Brain microvascular endothelial cell (primary cell): ENCODE data around the gene IMMP2L.

Experiments used
- DNase-seq: peaks from one replicate; pipeline ENCODE4 v3.0.0-alpha.2; 2020
- H3K27ac ChIP-seq: fragments of 250-450 bp; sonication (Bioruptor Pico); 2 replicates; pipeline ENCODE4 v1.5.1; 2020; ENCODE audit warnings: mild to moderate bottlenecking, moderate library complexity
- H3K27me3 ChIP-seq: fragments of 250-450 bp; sonication (Bioruptor Pico); replicated peaks from 2 replicates; pipeline ENCODE4 v1.5.1; 2020; ENCODE audit warnings: mild to moderate bottlenecking
- H3K36me3 ChIP-seq: fragments of 250-450 bp; sonication (Bioruptor Pico); replicated peaks from 2 replicates; pipeline ENCODE4 v1.5.1; 2020; ENCODE audit warnings: mild to moderate bottlenecking
- H3K4me3 ChIP-seq: 2 replicates; pipeline ENCODE4 v1.5.1; 2011; ENCODE audit warnings: low read depth, mild to moderate bottlenecking, control low read depth, low read length, moderate library complexity
- in situ Hi-C: cut with HindIII; loops from 2 replicates; pipeline ENCODE4 v1.10.0; 2017; ENCODE audit warnings: low sequenced_read_pairs, low pct_ligation_motif_present
- TF ChIP-seq, protein P1 (sequence below): IDR thresholded peaks from 2 replicates; pipeline ENCODE4 v1.5.1; 2011; ENCODE audit warnings: low read depth, mild to moderate bottlenecking, moderate library complexity, low read length, control low read depth, inconsistent platforms; ENCODE audit errors: missing control alignments

The IMMP2L gene

DNA sequence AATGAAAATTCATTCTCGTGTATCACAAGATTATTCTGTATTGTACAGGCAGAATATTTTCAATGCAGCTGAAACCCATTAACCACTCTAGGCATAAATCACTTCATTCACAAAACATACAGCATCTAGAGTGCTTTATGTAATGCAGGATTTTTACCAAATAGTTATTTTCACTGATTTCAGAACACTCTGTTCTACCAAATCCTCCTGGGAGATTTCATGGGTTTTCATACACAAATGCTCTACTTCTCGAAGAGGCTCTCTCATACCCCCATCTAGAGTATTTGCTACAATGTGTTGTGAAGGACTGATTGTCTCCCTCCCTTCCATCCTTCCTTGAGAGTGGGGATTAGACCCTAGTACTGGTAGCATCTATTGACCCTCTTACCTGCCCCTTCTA, 680.6 kb downstream of the IMMP2L start:
- H3K36me3 ChIP-seq, result no peaks in the 10 kb centered on the region
- H3K4me3 ChIP-seq, result no peak overlapping the region
- TF ChIP-seq, protein P1, sequence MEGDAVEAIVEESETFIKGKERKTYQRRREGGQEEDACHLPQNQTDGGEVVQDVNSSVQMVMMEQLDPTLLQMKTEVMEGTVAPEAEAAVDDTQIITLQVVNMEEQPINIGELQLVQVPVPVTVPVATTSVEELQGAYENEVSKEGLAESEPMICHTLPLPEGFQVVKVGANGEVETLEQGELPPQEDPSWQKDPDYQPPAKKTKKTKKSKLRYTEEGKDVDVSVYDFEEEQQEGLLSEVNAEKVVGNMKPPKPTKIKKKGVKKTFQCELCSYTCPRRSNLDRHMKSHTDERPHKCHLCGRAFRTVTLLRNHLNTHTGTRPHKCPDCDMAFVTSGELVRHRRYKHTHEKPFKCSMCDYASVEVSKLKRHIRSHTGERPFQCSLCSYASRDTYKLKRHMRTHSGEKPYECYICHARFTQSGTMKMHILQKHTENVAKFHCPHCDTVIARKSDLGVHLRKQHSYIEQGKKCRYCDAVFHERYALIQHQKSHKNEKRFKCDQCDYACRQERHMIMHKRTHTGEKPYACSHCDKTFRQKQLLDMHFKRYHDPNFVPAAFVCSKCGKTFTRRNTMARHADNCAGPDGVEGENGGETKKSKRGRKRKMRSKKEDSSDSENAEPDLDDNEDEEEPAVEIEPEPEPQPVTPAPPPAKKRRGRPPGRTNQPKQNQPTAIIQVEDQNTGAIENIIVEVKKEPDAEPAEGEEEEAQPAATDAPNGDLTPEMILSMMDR, result no peak
- H3K27ac ChIP-seq, result no peak overlapping the region
- no peaks in the 10 kb centered on the region for H3K27me3 ChIP-seq
- in situ Hi-C loops, result no loop called here
- DNase-seq, result no peak

DNA sequence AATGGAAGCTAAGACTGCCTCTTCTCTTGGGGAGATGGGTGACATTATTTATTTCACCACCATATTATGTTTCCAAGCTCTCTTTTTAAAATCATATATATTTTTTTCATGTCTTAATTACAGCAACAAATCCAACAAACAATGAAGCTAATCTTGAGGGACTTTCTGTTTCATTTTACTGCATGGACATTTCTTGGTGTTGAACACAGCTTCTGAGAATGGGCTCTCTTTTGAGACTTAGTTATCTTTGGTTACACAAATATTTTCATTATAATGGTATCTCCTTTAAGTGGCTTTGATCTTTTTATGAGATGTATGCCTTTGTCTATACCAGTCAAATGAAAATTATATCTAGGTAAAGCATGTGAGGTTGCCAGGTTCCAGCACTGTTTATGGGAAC, 681.3 kb downstream of the IMMP2L start:
- H3K36me3 ChIP-seq, result no peaks in the 10 kb centered on the region
- H3K27me3 ChIP-seq, result no peaks in the 10 kb centered on the region
- H3K27ac ChIP-seq, result no peak overlapping the region
- TF ChIP-seq, protein P1, result no peak
- in situ Hi-C loops, result no loop called here
- no peak for DNase-seq
- H3K4me3 ChIP-seq, result no peak overlapping the region

DNA sequence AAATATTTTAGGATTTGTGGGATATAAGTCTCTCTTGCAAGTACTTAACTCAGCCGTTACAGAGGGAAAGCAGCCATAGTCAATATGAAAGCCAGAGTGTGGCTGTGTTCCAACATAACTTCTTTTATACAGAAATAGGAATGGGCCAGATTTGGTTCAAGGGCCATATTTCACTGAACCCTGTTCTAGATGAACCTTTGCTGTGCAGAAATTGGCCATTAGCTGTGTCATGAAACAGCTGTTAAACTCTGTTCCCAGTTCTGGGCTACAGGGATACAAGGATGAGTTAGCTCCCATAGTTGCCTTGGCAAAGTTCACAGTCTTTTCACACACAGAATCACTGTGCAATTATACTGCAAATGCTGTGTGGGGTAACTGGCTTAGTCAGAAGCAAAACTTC, 685.3 kb downstream of the IMMP2L start:
- Histone ChIP-seq H3K36me3 (no peaks in the 10 kb centered on the region), H3K27ac (no peak overlapping the region), H3K4me3 (no peak overlapping the region), H3K27me3 (no peaks in the 10 kb centered on the region)
- in situ Hi-C loops, result no loop called here
- DNase-seq, result no peak
- TF ChIP-seq, protein P1, result no peak

DNA sequence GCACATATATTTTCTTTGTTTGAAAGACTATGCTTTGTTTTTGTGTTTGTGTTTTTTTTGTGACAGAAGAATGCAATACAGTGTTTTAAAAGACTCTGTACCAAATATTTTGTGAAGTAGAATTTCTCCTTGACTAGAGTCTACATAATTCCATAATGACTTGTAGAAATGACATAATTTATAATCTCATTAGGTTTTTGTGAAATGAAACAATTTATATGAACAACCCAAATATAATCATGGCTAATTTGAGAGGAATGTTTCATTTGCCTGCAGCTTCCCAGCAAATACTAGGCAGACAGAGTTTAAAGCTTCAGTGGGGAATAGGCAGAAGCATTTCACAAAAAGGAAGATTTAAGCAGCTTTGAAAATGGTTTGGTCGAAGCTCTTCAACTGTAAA, 686.9 kb downstream of the IMMP2L start:
- H3K4me3 ChIP-seq, result no peak overlapping the region
- TF ChIP-seq, protein P1, result no peak
- no peaks in the 10 kb centered on the region for H3K27me3 ChIP-seq
- DNase-seq, result no peak
- no peaks in the 10 kb centered on the region for H3K36me3 ChIP-seq
- in situ Hi-C loops, result no loop called here
- H3K27ac ChIP-seq, result no peak overlapping the region

DNA sequence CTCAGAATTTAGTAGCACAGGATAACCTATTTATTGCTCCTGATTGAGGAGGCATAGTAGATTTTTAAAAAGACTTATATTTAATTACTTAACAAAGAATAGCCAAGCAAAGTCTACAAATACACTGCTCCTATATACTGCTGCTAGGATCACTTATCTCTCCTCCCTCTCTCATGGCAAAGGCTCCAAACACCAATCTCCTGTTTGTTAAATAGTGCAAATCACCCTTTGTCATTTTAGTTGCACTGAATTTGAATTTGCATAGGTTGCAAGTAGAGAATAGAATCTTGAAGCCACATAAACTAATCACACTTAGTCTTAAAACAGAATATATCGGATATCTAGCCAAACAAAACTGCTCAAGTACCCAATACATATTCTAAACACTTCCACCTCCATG, 690.4 kb downstream of the IMMP2L start:
- H3K4me3 ChIP-seq, result no peak overlapping the region
- H3K36me3 ChIP-seq, result no peaks in the 10 kb centered on the region
- in situ Hi-C loops, result no loop called here
- TF ChIP-seq, protein P1, result no peak
- no peak for DNase-seq
- H3K27me3 ChIP-seq, result no peaks in the 10 kb centered on the region
- no peak overlapping the region for H3K27ac ChIP-seq

DNA sequence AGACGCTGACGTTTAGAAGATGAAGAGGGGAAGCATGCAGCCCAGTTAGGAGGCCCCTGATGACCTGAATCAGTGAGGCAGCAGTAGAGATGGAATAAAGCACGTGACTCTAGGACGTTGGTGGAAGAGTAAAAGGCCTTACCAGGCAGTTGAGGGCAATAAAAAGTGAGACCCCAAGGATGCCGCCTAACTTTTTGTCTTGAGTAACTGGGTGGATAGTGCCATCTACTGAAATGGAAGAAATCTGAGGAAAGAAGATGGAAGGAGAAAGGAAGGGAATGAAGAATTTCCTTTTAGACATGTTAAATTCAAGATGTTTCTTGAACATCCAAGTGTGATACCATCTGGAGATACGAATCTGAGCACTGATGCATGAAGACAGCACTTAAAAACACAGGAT, 691.4 kb downstream of the IMMP2L start:
- in situ Hi-C loops, result no loop called here
- DNase-seq, result no peak
- H3K36me3 ChIP-seq, result no peaks in the 10 kb centered on the region
- H3K27ac ChIP-seq, result no peak overlapping the region
- TF ChIP-seq, protein P1, result no peak
- no peaks in the 10 kb centered on the region for H3K27me3 ChIP-seq
- no peak overlapping the region for H3K4me3 ChIP-seq
